Measurements from ENCODE around the gene MAFB. TPM values are rescaled to one million over a fixed set of nuclear protein-coding genes. Genes with fewer than 3 reads are reported as not detected.
"Not testable (repeated sequence)": the region's sequence is repeated elsewhere in the genome, so short reads cannot be mapped to it uniquely, and the experiment has no call there.

The MAFB gene
- total RNA-seq (2022) (0.88 and 1.2 TPM in 2 replicates), Bru-seq, nascent RNA (percentile 40 among the genes with signal in this experiment), BruChase-seq, experiment 1, labeled RNA remaining after a 2-hour chase (percentile 49 among the genes with signal in this experiment), BruChase-seq, experiment 2, labeled RNA remaining after a 6-hour chase (percentile 40 among the genes with signal in this experiment)
- long read RNA-seq, partial matches to known transcripts, result 0 of 1 reads
- long read RNA-seq, other reads (novel, unspliced or antisense), result 0 of 1 reads

- H3K27ac Mint-ChIP-seq (ENCODE audit: unreplicated experiment), result peak within 1 kb of the TSS; percentile 38
- ChIA-PET CTCF (interaction anchor here (0.6 to 3.8 kb wide), 33 partner anchors 11 to 1659 kb away, joined by 3 to 33 read pairs (median 3); no protein-coding TSS in a partner anchor), POLR2A (interaction anchor here (0.5 to 1.5 kb wide), 10 partner anchors 11 to 928 kb away, joined by 3 to 7 read pairs (median 4); partner anchors contain the start of gene ZHX3)
- peaks cover 50% of the 10 kb centered on the region for H3K27me3 Mint-ChIP-seq (ENCODE audit: insufficient read depth, unreplicated experiment)
- no TSS peak for BruUV-seq (replicated peaks)
- no peaks in the 10 kb centered on the region for H3K4me1 Mint-ChIP-seq (ENCODE audit: low read depth, unreplicated experiment)
- peak; percentile 90 to 95 for DNase-seq
- no peaks in the 10 kb centered on the region for H3K9me3 ChIP-seq
- H3K27me3 ChIP-seq (replicated peaks; ENCODE audit: control insufficient read depth, insufficient read depth, low read length), result peaks cover 14% of the 10 kb centered on the region
- TF ChIP-seq CTCF (IDR thresholded peaks at IDR 0.05; ENCODE audit: insufficient read depth in 1 of 2, low read depth in 1 of 2, low read length in 1 of 2, severe bottlenecking in 1 of 2, unreplicated experiment in 1 of 2), result no peak
- H3K4me3 ChIP-seq (ENCODE audit: low read depth, low read length), result peak within 1 kb of the TSS; percentile 68
- no peaks in the 10 kb centered on the region for H3K36me3 ChIP-seq (ENCODE audit: control insufficient read depth, insufficient read depth, low read length)
- no peaks in the 10 kb centered on the region for H3K9me3 Mint-ChIP-seq (ENCODE audit: unreplicated experiment)
- H3K4me1 ChIP-seq, result peaks cover 14% of the 10 kb centered on the region
- H3K36me3 Mint-ChIP-seq (ENCODE audit: insufficient read depth, unreplicated experiment), result peaks cover 16% of the 10 kb centered on the region
- intact Hi-C loops (cut with micrococcal nuclease; ENCODE audit: unreplicated experiment), result loop anchor here (1.0 to 10.0 kb wide), 4 partner anchors 19 to 529 kb away; no protein-coding TSS in a partner anchor
- peak within 1 kb of the TSS; percentile 81 for H3K4me3 Mint-ChIP-seq (ENCODE audit: unreplicated experiment)
Observed at GRCh38 chr20:40689100-40689942, at the start of gene MAFB. TSS of gene MAFB (minus strand) at chr20:40689236. CDS start at chr20:40688850, 386 bp downstream.

GRCh38 chr20:40736468-40736867 is 47.4 kb upstream of the MAFB start:
- POLR2A ChIA-PET; DNase-seq; BruUV-seq (replicated peaks); H3K4me3 Mint-ChIP-seq (ENCODE audit: unreplicated experiment); H3K9me3 ChIP-seq; H3K27ac Mint-ChIP-seq (ENCODE audit: unreplicated experiment); H3K4me1 ChIP-seq; H3K36me3 ChIP-seq (ENCODE audit: control insufficient read depth, insufficient read depth, low read length); intact Hi-C loops (cut with micrococcal nuclease; ENCODE audit: unreplicated experiment); H3K9me3 Mint-ChIP-seq (ENCODE audit: unreplicated experiment); H3K36me3 Mint-ChIP-seq (ENCODE audit: insufficient read depth, unreplicated experiment); H3K4me3 ChIP-seq (ENCODE audit: low read depth, low read length); H3K4me1 Mint-ChIP-seq (ENCODE audit: low read depth, unreplicated experiment); H3K27me3 ChIP-seq (replicated peaks; ENCODE audit: control insufficient read depth, insufficient read depth, low read length); CTCF ChIA-PET: not testable (repeated sequence)
- H3K27me3 Mint-ChIP-seq (ENCODE audit: insufficient read depth, unreplicated experiment), result peaks cover 36% of the 10 kb centered on the region

GRCh38 chr20:40728996-40729395 is 40.0 kb upstream of the MAFB start:
- Histone ChIP-seq H3K4me1 (no peaks in the 10 kb centered on the region), H3K36me3 (ENCODE audit: control insufficient read depth, insufficient read depth, low read length) (no peaks in the 10 kb centered on the region), H3K27me3 (replicated peaks; ENCODE audit: control insufficient read depth, insufficient read depth, low read length) (no peaks in the 10 kb centered on the region), H3K4me3 (ENCODE audit: low read depth, low read length) (no peak overlapping the region), H3K9me3 (no peaks in the 10 kb centered on the region)
- H3K36me3 Mint-ChIP-seq (ENCODE audit: insufficient read depth, unreplicated experiment), result no peaks in the 10 kb centered on the region
- CTCF ChIA-PET, result interaction anchor here (0.6 kb wide), 1 partner anchor 22 kb away, joined by 3 read pairs; no protein-coding TSS in a partner anchor
- no peak for DNase-seq
- POLR2A ChIA-PET, result no interaction called here
- no peaks in the 10 kb centered on the region for H3K4me1 Mint-ChIP-seq (ENCODE audit: low read depth, unreplicated experiment)
- H3K4me3 Mint-ChIP-seq (ENCODE audit: unreplicated experiment), result no peak overlapping the region
- H3K9me3 Mint-ChIP-seq (ENCODE audit: unreplicated experiment), result no peaks in the 10 kb centered on the region
- intact Hi-C loops (cut with micrococcal nuclease; ENCODE audit: unreplicated experiment), result no loop called here
- no peak for TF ChIP-seq CTCF (IDR thresholded peaks at IDR 0.05; ENCODE audit: insufficient read depth in 1 of 2, low read depth in 1 of 2, low read length in 1 of 2, severe bottlenecking in 1 of 2, unreplicated experiment in 1 of 2)
- no TSS peak for BruUV-seq (replicated peaks)
- H3K27me3 Mint-ChIP-seq (ENCODE audit: insufficient read depth, unreplicated experiment), result peaks cover 26% of the 10 kb centered on the region
- H3K27ac Mint-ChIP-seq (ENCODE audit: unreplicated experiment), result no peak overlapping the region

All from Caco-2 (cell line).